Right renal pelvis (tissue), 4 donors: ENCODE measurements around the gene SLX9. TPM values are rescaled to one million over a fixed set of nuclear protein-coding genes. Genes with fewer than 3 reads are reported as not detected.

ENCODE experiments used
- DNase-seq, 4 donors: peaks; one replicate each; pipeline ENCODE4 v3.0.0-alpha.2; 2013; ENCODE audit warnings: low read depth in 4 of 4, low spot score in 3 of 4, missing footprints in 1 of 4
- polyA plus RNA-seq, 4 donors: library from polyadenylated mRNA; unstranded; fragments of 120-200 nt; gene quantifications; one replicate each; pipeline ENCODE4 v1.2.1, GENCODE V29; 2013; ENCODE audit not compliant: insufficient read length in 4 of 4

The SLX9 gene
- polyA plus RNA-seq, 4 donors = 13.4 to 27.2 (median 15.0) TPM

GRCh38 chr21:44956356-44957046 lies 16.7 kb downstream of the SLX9 start:
- DNase-seq = no peak

- no peak for DNase-seq
Observed at GRCh38 chr21:44957047-44957831, 17.4 kb downstream of the SLX9 start.

- DNase-seq = no peak
Observed at GRCh38 chr21:44957901-44958451, 18.1 kb downstream of the SLX9 start.

GRCh38 chr21:44958471-44959191 lies 18.8 kb downstream of the SLX9 start:
- DNase-seq = peak; percentile 47 to 59 (median 52)

- no peak for DNase-seq
Observed at GRCh38 chr21:44959376-44960091, 19.7 kb downstream of the SLX9 start.

GRCh38 chr21:44960141-44961092 lies 20.6 kb downstream of the SLX9 start:
- DNase-seq = no peak

GRCh38 chr21:44962403-44962966 lies 22.7 kb downstream of the SLX9 start:
- no peak for DNase-seq

GRCh38 chr21:44964381-44964780 lies 24.6 kb downstream of the SLX9 start:
- no peak for DNase-seq

- DNase-seq = no peak
Observed at GRCh38 chr21:44965251-44966022, 25.6 kb downstream of the SLX9 start.

GRCh38 chr21:44966135-44967081 lies 26.6 kb downstream of the SLX9 start:
- no peak for DNase-seq

- DNase-seq = no peak
Observed at GRCh38 chr21:44967082-44968047, 27.5 kb downstream of the SLX9 start.

- no peak for DNase-seq
Observed at GRCh38 chr21:44969066-44969670, 29.3 kb downstream of the SLX9 start.

- no peak for DNase-seq
Observed at GRCh38 chr21:44969931-44970755, 30.3 kb downstream of the SLX9 start.

- no peak for DNase-seq
Observed at GRCh38 chr21:44970766-44971671, 31.2 kb downstream of the SLX9 start.
